SH-SY5Y (cell line): ENCODE data around the gene PPARG.

ENCODE experiments used
- GATA2 ChIP-seq: IDR thresholded peaks from 2 replicates; pipeline ENCODE4 v1.6.1; 2011; ENCODE audit warnings: mild to moderate bottlenecking, low read depth, low read length
- GATA3 ChIP-seq: IDR thresholded peaks from 2 replicates; pipeline ENCODE4 v1.6.1; 2011; ENCODE audit warnings: low read depth, mild to moderate bottlenecking, low read length, moderate library complexity

DNA sequence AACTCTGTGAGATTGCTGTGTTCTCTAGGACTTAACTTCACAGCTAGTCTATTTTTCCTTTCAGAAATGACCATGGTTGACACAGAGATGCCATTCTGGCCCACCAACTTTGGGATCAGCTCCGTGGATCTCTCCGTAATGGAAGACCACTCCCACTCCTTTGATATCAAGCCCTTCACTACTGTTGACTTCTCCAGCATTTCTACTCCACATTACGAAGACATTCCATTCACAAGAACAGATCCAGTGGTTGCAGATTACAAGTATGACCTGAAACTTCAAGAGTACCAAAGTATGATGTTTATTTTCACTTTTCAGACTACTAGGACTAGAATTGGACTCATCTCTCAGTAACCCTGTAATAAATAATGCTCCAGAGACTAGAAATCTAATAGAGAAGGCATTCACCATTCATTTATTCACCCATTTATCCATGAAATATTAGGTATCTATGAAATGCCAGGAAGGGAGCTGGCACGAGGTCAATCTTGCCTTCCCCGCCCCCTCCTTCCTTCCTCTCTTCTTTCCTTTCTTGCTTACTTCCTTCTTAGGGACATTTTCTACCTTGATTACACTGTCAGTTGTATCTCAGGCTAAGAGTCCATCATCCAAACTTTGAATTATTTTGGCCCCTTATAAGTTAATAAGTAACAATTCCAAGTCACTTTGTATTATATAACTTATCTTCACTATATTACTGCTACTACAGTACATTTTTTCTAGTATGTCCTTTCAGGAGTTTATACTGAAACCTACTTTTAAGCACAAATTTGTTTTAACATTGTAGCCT is 91.0 kb downstream of the PPARG start:
- no peak for TF ChIP-seq GATA3
- TF ChIP-seq GATA2: no peak
